SJSA1 (cell line): ENCODE data around the gene ZBED2. TPM values are rescaled to one million over a fixed set of nuclear protein-coding genes. Genes with fewer than 3 reads are reported as not detected.

Experiments used
- DNase-seq, 2 experiments: peaks; one replicate each; pipeline ENCODE4 v3.0.0-alpha.2; 2015 to 2020; ENCODE audit warnings: low spot score in 2 of 2, low read depth in 1 of 2
- H3K27ac ChIP-seq: fragments of 250-450 bp; sonication (Bioruptor Pico); 2 replicates; pipeline ENCODE4 v1.5.1; 2020; ENCODE audit warnings: mild to moderate bottlenecking, moderate library complexity
- H3K27me3 ChIP-seq: fragments of 250-450 bp; sonication (Bioruptor Pico); replicated peaks from 2 replicates; pipeline ENCODE4 v1.5.1; 2020; ENCODE audit warnings: mild to moderate bottlenecking, moderate library complexity
- H3K36me3 ChIP-seq: fragments of 250-450 bp; sonication (Bioruptor Pico); 2 replicates; pipeline ENCODE4 v1.5.1; 2020; ENCODE audit warnings: mild to moderate bottlenecking
- H3K4me1 ChIP-seq: fragments of 250-450 bp; sonication (Bioruptor Pico); replicated peaks from 2 replicates; pipeline ENCODE4 v1.6.1; 2021; ENCODE audit warnings: mild to moderate bottlenecking
- H3K4me3 ChIP-seq: fragments of 250-450 bp; sonication (Bioruptor Pico); 2 replicates; pipeline ENCODE4 v1.5.1; 2020; ENCODE audit warnings: mild to moderate bottlenecking
- H3K9me3 ChIP-seq: fragments of 250-450 bp; sonication (Bioruptor Pico); replicated peaks from 2 replicates; pipeline ENCODE4 v1.5.1; 2020; ENCODE audit warnings: mild to moderate bottlenecking
- total RNA-seq: library from RNA; depleted of rRNA; stranded (reverse); fragments of >200 nt; shearing (Covaris generic); gene quantifications from 2 replicates; pipeline ENCODE4 v1.2.3, GENCODE V29; 2014

ZBED2 gene
- total RNA-seq, 1 experiment from 2014 or later = not detected

- DNase-seq = no peak
- Histone ChIP-seq H3K9me3 (no peaks in the 10 kb centered on the region), H3K27me3 (no peaks in the 10 kb centered on the region), H3K36me3 (no peaks in the 10 kb centered on the region), H3K27ac (no peak overlapping the region), H3K4me3 (no peak overlapping the region), H3K4me1 (no peaks in the 10 kb centered on the region; the same call in 1 of the 2 replicates)
These were observed 18.1 kb upstream of the ZBED2 start for GRCh38 chr3:111613294-111613693.

GRCh38 chr3:111610612-111611054, 15.5 kb upstream of the ZBED2 start:
- DNase-seq = no peak
- Histone ChIP-seq H3K4me3 (no peak overlapping the region), H3K27me3 (no peaks in the 10 kb centered on the region), H3K36me3 (no peaks in the 10 kb centered on the region), H3K9me3 (no peaks in the 10 kb centered on the region), H3K27ac (no peak overlapping the region), H3K4me1 (peaks cover under 1% of the 10 kb centered on the region)

DNA sequence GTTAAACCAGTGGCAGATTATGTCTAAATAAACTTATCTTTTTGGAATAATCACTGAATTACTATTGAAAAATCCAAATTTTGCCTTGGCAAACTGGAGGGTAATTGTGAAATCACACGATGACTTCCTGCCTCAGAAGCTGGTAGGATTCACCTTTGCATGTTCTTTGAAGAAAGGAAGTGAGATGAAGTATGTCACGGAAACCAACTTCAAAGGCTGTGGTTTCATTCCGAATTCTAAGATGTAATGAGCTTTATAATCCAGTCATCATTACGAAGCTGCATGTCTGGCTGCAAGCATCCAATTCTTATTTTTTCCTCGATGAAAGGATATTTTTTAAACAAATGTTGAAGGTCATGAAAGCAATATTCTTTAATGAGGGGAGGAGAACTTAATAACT, 15.0 kb upstream of the ZBED2 start:
- Histone ChIP-seq H3K4me3 (no peak overlapping the region), H3K9me3 (no peaks in the 10 kb centered on the region), H3K27ac (no peak overlapping the region), H3K36me3 (no peaks in the 10 kb centered on the region), H3K27me3 (no peaks in the 10 kb centered on the region), H3K4me1 (peaks cover 5% of the 10 kb centered on the region)
- DNase-seq = no peak

- Histone ChIP-seq H3K27me3 (no peaks in the 10 kb centered on the region), H3K27ac (no peak overlapping the region), H3K4me1 (peaks cover 10% of the 10 kb centered on the region), H3K9me3 (no peaks in the 10 kb centered on the region), H3K36me3 (no peaks in the 10 kb centered on the region), H3K4me3 (no peak overlapping the region)
- no peak for DNase-seq
These were observed 14.6 kb upstream of the ZBED2 start for GRCh38 chr3:111609700-111610099.

- DNase-seq = no peak
- peaks cover 11% of the 10 kb centered on the region for H3K4me1 ChIP-seq
- no peak overlapping the region for H3K4me3 ChIP-seq
- H3K27me3 ChIP-seq = no peaks in the 10 kb centered on the region
- H3K9me3 ChIP-seq = no peaks in the 10 kb centered on the region
- no peak overlapping the region for H3K27ac ChIP-seq
- H3K36me3 ChIP-seq = no peaks in the 10 kb centered on the region
These were observed 13.2 kb upstream of the ZBED2 start for GRCh38 chr3:111608383-111608782.

GRCh38 chr3:111607240-111607920, 12.2 kb upstream of the ZBED2 start:
- Histone ChIP-seq H3K27ac (no peak overlapping the region), H3K27me3 (no peaks in the 10 kb centered on the region), H3K9me3 (no peaks in the 10 kb centered on the region), H3K36me3 (no peaks in the 10 kb centered on the region), H3K4me1 (peaks cover 11% of the 10 kb centered on the region), H3K4me3 (no peak overlapping the region)
- DNase-seq = no peak

- H3K27me3 ChIP-seq = no peaks in the 10 kb centered on the region
- DNase-seq = no peak
- peaks cover 11% of the 10 kb centered on the region for H3K4me1 ChIP-seq
- H3K36me3 ChIP-seq = no peaks in the 10 kb centered on the region
- H3K27ac ChIP-seq = no peak overlapping the region
- H3K4me3 ChIP-seq = no peak overlapping the region
- no peaks in the 10 kb centered on the region for H3K9me3 ChIP-seq
These were observed 10.3 kb upstream of the ZBED2 start for GRCh38 chr3:111605493-111605892.

DNA sequence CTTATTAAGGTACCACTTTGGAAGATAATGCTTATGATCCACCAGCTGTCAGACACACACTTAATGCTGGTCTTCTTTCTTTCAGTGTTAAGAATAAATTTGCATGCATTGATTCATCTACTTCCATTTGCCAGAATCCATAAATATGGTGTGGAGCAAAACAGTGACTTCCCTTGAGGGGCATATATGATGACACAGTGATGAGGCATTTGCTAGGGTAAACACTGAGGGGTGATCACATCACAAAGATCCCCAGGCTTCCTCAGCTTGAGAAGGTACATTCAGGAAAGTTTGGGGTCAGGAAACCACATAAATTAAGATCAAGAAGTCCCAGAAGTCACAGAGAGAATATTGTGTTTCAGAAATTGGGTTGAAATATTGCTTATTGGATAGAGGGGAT, 9.9 kb upstream of the ZBED2 start:
- Histone ChIP-seq H3K4me3 (no peak overlapping the region), H3K36me3 (no peaks in the 10 kb centered on the region), H3K27me3 (no peaks in the 10 kb centered on the region), H3K4me1 (peaks cover 11% of the 10 kb centered on the region), H3K9me3 (no peaks in the 10 kb centered on the region), H3K27ac (no peak overlapping the region)
- peak in 1 of 2 experiments; percentile 25 for DNase-seq

DNA sequence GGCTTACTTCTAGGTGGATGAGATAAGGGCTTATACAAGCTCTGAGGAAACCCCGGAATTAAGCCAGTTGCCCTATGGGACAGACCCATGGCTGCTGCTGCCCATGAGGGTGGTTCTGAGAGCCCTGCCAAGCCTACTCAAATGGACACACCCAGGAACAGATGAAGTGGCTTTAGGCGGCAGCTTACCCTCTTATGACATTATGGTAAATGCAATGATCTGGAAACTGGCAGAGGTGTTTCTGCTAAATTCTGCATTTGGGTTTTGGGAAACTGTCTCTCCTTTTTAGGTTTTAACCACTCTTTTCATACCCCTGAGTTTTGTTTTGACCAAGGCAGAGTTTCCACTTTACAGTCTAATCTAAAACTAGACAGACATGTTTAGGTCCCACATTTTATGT, 9.0 kb upstream of the ZBED2 start:
- no peak for DNase-seq
- no peak overlapping the region for H3K4me3 ChIP-seq
- no peak overlapping the region for H3K27ac ChIP-seq
- H3K4me1 ChIP-seq = peaks cover 11% of the 10 kb centered on the region
- H3K36me3 ChIP-seq = no peaks in the 10 kb centered on the region
- H3K27me3 ChIP-seq = no peaks in the 10 kb centered on the region
- no peaks in the 10 kb centered on the region for H3K9me3 ChIP-seq

- Histone ChIP-seq H3K4me3 (no peak overlapping the region), H3K27ac (no peak overlapping the region), H3K9me3 (no peaks in the 10 kb centered on the region), H3K4me1 (peaks cover 11% of the 10 kb centered on the region), H3K27me3 (no peaks in the 10 kb centered on the region), H3K36me3 (no peaks in the 10 kb centered on the region)
- DNase-seq = no peak
These were observed 8.5 kb upstream of the ZBED2 start for GRCh38 chr3:111603679-111604078.

DNA sequence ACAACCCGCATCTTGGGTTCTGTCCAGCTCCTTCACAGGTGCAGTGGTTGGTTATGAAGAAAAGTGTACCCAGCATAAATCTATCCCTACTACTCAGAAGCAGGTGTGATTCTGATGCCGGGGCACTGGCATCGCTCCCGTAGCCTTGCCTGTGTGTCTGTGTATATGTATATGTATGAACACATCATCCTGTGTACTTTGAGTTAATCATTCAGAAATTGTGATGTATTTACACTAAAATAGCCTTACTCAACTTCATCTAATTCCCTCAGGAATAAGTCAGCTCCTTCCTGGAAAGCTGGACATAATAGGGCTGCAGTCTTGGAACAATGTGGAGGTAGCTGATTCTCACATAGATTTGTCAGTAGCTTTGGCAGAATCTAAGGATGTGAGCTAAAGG, 6.7 kb upstream of the ZBED2 start:
- Histone ChIP-seq H3K27me3 (no peaks in the 10 kb centered on the region), H3K36me3 (no peaks in the 10 kb centered on the region), H3K9me3 (no peaks in the 10 kb centered on the region), H3K27ac (no peak overlapping the region), H3K4me1 (peaks cover 11% of the 10 kb centered on the region), H3K4me3 (no peak overlapping the region)
- DNase-seq = no peak

- Histone ChIP-seq H3K9me3 (no peaks in the 10 kb centered on the region), H3K4me3 (no peak overlapping the region), H3K27ac (no peak overlapping the region), H3K27me3 (no peaks in the 10 kb centered on the region), H3K36me3 (no peaks in the 10 kb centered on the region; the same call in 1 of the 2 replicates), H3K4me1 (peaks cover 18% of the 10 kb centered on the region)
- DNase-seq = no peak
These were observed 3.4 kb upstream of the ZBED2 start for GRCh38 chr3:111598552-111598951.

- Histone ChIP-seq H3K27me3 (no peaks in the 10 kb centered on the region), H3K4me3 (no peak overlapping the region), H3K4me1 (peaks cover 23% of the 10 kb centered on the region), H3K27ac (no peak overlapping the region), H3K36me3 (no peaks in the 10 kb centered on the region; the same call in 1 of the 2 replicates), H3K9me3 (no peaks in the 10 kb centered on the region)
- DNase-seq = no peak
These were observed 3.0 kb upstream of the ZBED2 start for GRCh38 chr3:111598139-111598538.

DNA sequence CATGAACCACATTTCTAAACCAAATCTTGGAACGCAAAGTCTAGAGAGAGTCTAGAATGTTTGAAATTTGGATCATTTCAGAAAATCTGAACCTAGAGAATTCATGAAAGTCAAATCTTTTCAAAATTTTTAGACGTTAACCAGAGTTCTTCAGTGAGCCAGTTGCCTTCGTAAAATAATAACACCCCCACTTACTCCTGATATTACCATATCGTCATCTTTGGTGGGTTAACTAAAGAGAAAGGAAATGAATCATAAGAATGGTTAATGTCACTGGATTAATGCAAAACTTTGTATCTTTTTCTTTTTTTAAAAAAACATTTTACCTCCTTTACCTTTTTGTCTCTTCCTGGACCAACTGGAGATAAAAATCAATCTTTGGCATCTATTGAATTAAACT, 1.2 kb upstream of the ZBED2 start:
- no peaks in the 10 kb centered on the region for H3K27me3 ChIP-seq
- peaks cover 41% of the 10 kb centered on the region for H3K4me1 ChIP-seq
- H3K4me3 ChIP-seq = no peak overlapping the region
- no peak overlapping the region for H3K27ac ChIP-seq
- no peak for DNase-seq
- H3K9me3 ChIP-seq = no peaks in the 10 kb centered on the region
- no peaks in the 10 kb centered on the region; the same call in 1 of the 2 replicates for H3K36me3 ChIP-seq

DNA sequence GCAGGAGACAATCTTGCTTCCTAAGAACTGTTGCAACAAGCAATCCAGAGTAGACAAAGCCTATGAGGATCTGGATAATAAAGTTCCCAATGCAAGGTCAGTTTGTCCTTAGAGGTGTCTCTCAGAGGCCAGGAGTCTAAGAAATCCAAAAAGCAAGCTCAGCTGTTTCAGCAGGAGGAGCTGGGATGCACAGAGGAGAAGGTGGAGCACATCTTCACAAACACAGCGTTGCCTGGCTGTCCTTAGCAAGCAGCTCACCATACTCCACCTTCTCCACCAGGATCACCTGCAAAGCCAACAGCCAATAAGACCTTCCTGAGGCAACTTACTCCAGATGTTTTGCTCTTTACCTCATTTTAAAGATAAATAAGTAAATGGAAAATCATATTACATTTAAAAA, 365 bp downstream of the ZBED2 start:
- no peak overlapping the region for H3K4me3 ChIP-seq
- no peaks in the 10 kb centered on the region for H3K27me3 ChIP-seq
- no peaks in the 10 kb centered on the region for H3K9me3 ChIP-seq
- no peaks in the 10 kb centered on the region; the same call in 1 of the 2 replicates for H3K36me3 ChIP-seq
- peak overlapping the region; percentile 30; the same call in 1 of the 2 replicates for H3K27ac ChIP-seq
- no peak for DNase-seq
- peaks cover 56% of the 10 kb centered on the region for H3K4me1 ChIP-seq
